Osteocyte (in vitro differentiated cells): ENCODE data around the gene TSGA10IP. TPM values are rescaled to one million over a fixed set of nuclear protein-coding genes. Genes with fewer than 3 reads are reported as not detected.

Experiments
- DNase-seq: peaks from one replicate; pipeline ENCODE4 v3.0.0; 2021; ENCODE audit warnings: mixed read lengths; ENCODE audit not compliant: unreplicated experiment; ENCODE audit errors: extremely low spot score
- H3K27ac Mint-ChIP-seq: one replicate; pipeline ENCODE4 v1.8.0; 2021; ENCODE audit warnings: mild to moderate bottlenecking, mixed read lengths; ENCODE audit not compliant: unreplicated experiment
- H3K27me3 Mint-ChIP-seq: one replicate; pipeline ENCODE4 v1.8.0; 2021; ENCODE audit warnings: mixed read lengths; ENCODE audit not compliant: unreplicated experiment
- H3K36me3 Mint-ChIP-seq: one replicate; pipeline ENCODE4 v1.8.0; 2021; ENCODE audit warnings: mixed read lengths; ENCODE audit not compliant: unreplicated experiment
- H3K4me1 Mint-ChIP-seq: one replicate; pipeline ENCODE4 v1.8.0; 2021; ENCODE audit warnings: mixed read lengths; ENCODE audit not compliant: unreplicated experiment
- H3K4me3 Mint-ChIP-seq: one replicate; pipeline ENCODE4 v1.8.0; 2021; ENCODE audit warnings: mild to moderate bottlenecking, moderate library complexity, mixed read lengths; ENCODE audit not compliant: unreplicated experiment
- H3K9me3 Mint-ChIP-seq: one replicate; pipeline ENCODE4 v1.8.0; 2021; ENCODE audit warnings: mixed read lengths; ENCODE audit not compliant: unreplicated experiment
- total RNA-seq: library from RNA; stranded (reverse); gene quantifications from 2 replicates; pipeline ENCODE4 v1.2.1, GENCODE V29; 2021
- TF ChIP-seq, protein P1 (sequence below): fragments of 200-600 bp; sonication (generic); IDR thresholded peaks from 2 replicates; pipeline ENCODE4 v1.5.0; 2021; ENCODE audit warnings: antibody characterized with exemption, mild to moderate bottlenecking, moderate library complexity

Gene TSGA10IP
- total RNA-seq, 1 donor from 2014 or later: not detected

DNA sequence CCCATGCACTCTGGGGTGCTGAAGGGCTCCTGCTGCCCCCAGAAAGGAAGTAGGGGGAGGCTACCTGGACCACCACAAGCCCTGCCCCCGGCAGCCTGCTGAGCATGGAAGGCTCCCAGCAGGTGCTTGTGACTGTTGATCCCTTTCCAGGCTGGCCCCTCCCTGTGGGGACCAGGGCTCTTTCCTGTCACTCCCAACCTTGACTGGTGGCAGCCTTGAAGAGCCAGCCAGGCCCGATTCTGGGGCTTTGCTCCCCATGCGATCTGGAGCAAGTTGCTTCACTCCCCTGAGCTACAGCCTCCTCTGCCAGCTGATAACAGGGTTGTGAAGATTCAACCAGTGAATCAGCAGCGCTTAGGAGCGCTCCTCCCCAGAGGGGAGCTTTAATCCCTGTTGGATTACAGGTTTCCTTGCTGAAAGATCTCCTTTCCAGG lies 61.9 kb downstream of the TSGA10IP start:
- Mint-ChIP-seq H3K9me3 (no peaks in the 10 kb centered on the region), H3K36me3 (peaks cover 3% of the 10 kb centered on the region), H3K4me1 (peaks cover 11% of the 10 kb centered on the region), H3K4me3 (no peak overlapping the region), H3K27me3 (no peaks in the 10 kb centered on the region), H3K27ac (no peak overlapping the region)
- DNase-seq: no peak
- TF ChIP-seq, protein P1, sequence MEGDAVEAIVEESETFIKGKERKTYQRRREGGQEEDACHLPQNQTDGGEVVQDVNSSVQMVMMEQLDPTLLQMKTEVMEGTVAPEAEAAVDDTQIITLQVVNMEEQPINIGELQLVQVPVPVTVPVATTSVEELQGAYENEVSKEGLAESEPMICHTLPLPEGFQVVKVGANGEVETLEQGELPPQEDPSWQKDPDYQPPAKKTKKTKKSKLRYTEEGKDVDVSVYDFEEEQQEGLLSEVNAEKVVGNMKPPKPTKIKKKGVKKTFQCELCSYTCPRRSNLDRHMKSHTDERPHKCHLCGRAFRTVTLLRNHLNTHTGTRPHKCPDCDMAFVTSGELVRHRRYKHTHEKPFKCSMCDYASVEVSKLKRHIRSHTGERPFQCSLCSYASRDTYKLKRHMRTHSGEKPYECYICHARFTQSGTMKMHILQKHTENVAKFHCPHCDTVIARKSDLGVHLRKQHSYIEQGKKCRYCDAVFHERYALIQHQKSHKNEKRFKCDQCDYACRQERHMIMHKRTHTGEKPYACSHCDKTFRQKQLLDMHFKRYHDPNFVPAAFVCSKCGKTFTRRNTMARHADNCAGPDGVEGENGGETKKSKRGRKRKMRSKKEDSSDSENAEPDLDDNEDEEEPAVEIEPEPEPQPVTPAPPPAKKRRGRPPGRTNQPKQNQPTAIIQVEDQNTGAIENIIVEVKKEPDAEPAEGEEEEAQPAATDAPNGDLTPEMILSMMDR: no peak

DNA sequence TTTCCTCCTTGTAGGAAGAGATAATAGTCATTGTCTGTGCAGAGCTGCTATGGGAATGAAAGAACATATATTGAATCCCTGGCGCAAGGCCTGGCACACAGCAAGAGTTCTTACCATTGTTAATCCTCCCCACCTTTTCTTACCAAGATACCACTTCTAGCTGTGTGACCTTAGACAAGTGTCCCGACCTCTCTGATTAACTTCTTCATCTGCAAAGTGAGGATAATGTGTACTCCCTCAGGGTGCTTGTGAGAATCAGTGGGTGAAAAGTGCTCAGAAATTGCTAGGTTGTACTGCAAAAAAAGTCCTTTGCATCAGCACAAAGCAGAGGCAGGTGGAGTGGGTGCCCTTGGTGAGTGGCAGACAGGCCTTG lies 62.8 kb downstream of the TSGA10IP start:
- TF ChIP-seq, protein P1: no peak
- no peaks in the 10 kb centered on the region for H3K9me3 Mint-ChIP-seq
- H3K4me1 Mint-ChIP-seq: peaks cover 9% of the 10 kb centered on the region
- H3K36me3 Mint-ChIP-seq: peaks cover 3% of the 10 kb centered on the region
- no peaks in the 10 kb centered on the region for H3K27me3 Mint-ChIP-seq
- H3K4me3 Mint-ChIP-seq: no peak overlapping the region
- H3K27ac Mint-ChIP-seq: no peak overlapping the region
- no peak for DNase-seq

DNA sequence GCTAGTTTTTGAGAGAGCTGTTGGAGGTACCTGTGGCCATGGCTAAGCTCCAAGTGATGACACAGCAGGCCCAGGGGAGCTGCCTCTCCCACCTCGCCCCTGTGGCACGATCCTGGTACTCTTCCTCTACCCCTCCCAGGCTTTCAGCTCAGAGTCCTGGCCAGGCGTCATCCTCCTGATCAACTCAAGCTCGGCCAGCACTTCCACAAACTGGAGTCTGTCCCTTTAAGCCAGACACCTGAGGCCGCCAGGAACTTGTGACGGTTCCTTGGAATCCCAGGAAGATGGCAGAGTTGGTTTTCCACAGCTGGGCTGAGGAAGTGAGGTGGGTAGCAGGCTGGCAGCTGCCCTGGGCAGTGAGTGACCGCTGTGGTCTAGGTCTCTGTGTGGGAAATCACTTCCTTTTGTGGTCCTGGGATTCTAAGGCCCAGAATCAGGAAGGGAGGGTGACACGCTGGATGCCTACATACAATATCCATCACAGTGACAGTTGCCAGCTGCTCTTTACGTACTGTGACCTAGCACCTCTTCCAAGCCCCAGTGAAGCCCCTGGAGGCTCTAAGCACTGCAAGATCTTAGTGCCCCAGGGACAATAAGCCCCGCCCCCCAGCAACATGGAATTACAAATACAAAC lies 63.3 kb downstream of the TSGA10IP start:
- Mint-ChIP-seq H3K27me3 (no peaks in the 10 kb centered on the region), H3K36me3 (peaks cover 3% of the 10 kb centered on the region), H3K4me3 (no peak overlapping the region), H3K27ac (peak overlapping the region; percentile 9), H3K4me1 (peaks cover 6% of the 10 kb centered on the region), H3K9me3 (no peaks in the 10 kb centered on the region)
- TF ChIP-seq, protein P1: no peak
- DNase-seq: no peak

Other genes with a start within 250 kb of the TSGA10IP start
- 60.4 and 66.5 TPM in 2 replicates for gene KAT5, start 233.2 kb upstream of the TSGA10IP start, total RNA-seq
- gene RNASEH2C, start 224.7 kb upstream of the TSGA10IP start, total RNA-seq: 54.2 and 55.6 TPM in 2 replicates
- gene AP5B1, start 164.5 kb upstream of the TSGA10IP start, total RNA-seq: 19.0 and 21.0 TPM in 2 replicates
- not detected in 2 replicates for gene OVOL1, start 158.4 kb upstream of the TSGA10IP start, total RNA-seq
- gene SNX32, start 111.5 kb upstream of the TSGA10IP start, total RNA-seq: 4.0 and 4.1 TPM in 2 replicates
- gene CFL1, start 87.3 kb upstream of the TSGA10IP start, total RNA-seq: 939 and 946 TPM in 2 replicates
- gene MUS81, start 85.0 kb upstream of the TSGA10IP start, total RNA-seq: 63.7 and 68.5 TPM in 2 replicates
- 130 and 131 TPM in 2 replicates for gene EFEMP2, start 72.7 kb upstream of the TSGA10IP start, total RNA-seq
- not detected in 2 replicates for gene CTSW, start 65.6 kb upstream of the TSGA10IP start, total RNA-seq
- 92.4 and 92.8 TPM in 2 replicates for gene FIBP, start 57.0 kb upstream of the TSGA10IP start, total RNA-seq
- 35.2 and 39.0 TPM in 2 replicates for gene CCDC85B, start 54.8 kb upstream of the TSGA10IP start, total RNA-seq
- 37.2 and 38.0 TPM in 2 replicates for gene FOSL1, start 45.1 kb upstream of the TSGA10IP start, total RNA-seq
- 81.2 and 83.5 TPM in 2 replicates for gene C11orf68, start 26.4 kb upstream of the TSGA10IP start, total RNA-seq
- gene DRAP1, start 26.1 kb upstream of the TSGA10IP start, total RNA-seq: 106 and 107 TPM in 2 replicates
- 45.5 and 55.9 TPM in 2 replicates for gene SART1, start 16.3 kb downstream of the TSGA10IP start, total RNA-seq
- gene EIF1AD, start 56.7 kb downstream of the TSGA10IP start, total RNA-seq: 34.6 and 38.1 TPM in 2 replicates
- 207 and 216 TPM in 2 replicates for gene BANF1, start 57.0 kb downstream of the TSGA10IP start, total RNA-seq
- gene CST6, start 66.5 kb downstream of the TSGA10IP start, total RNA-seq: not detected in 2 replicates
- gene CATSPER1, start 81.0 kb downstream of the TSGA10IP start, total RNA-seq: 0.54 and 1.1 TPM in 2 replicates
- gene GAL3ST3, start 103.7 kb downstream of the TSGA10IP start, total RNA-seq: 0.71 and 0.94 TPM in 2 replicates
- 193 and 198 TPM in 2 replicates for gene SF3B2, start 106.9 kb downstream of the TSGA10IP start, total RNA-seq
- gene PACS1, start 124.8 kb downstream of the TSGA10IP start, total RNA-seq: 83.8 and 84.9 TPM in 2 replicates